ENCODE measurements around the gene ZNF830. TPM values are rescaled to one million over a fixed set of nuclear protein-coding genes. Genes with fewer than 3 reads are reported as not detected.

The ZNF830 gene
- total RNA-seq, 1 experiment from 2014 or later = 11.1 TPM

DNA sequence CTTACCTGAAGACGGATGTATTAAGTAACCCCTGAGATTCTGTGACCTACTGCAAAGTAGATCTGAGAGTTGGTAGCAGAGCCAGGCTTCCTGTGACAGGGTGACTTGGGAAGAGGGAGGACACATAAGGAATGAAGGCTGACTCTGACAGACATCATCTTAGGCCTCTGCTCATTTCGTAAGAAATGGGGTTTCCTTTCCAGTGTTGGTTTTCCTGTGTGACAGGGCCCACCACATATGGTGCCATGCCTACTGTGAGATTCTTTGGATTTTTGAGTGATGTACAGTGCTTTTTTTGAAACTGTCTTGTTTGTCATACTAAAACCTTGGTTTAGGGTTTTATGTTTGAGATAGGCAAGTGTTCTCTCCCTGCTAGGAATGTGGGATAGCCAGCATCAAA, 31.7 kb downstream of the ZNF830 start:
- Histone ChIP-seq H3K9me3 (ENCODE audit: control insufficient read depth in 1 of 2, insufficient read depth in 1 of 2, low read depth in 1 of 2, low read length in 2 of 2) (no peaks in the 10 kb centered on the region), H3K36me3 (ENCODE audit: control insufficient read depth in 1 of 2, insufficient read depth in 2 of 2, low read length in 2 of 2) (peaks cover 37 to 67% of the 10 kb centered on the region in 2 experiments; a peak in 3 of 4 replicates), H3K9me2 (ENCODE audit: insufficient read depth) (no peaks in the 10 kb centered on the region), H3K4me2 (ENCODE audit: low read length) (no peak overlapping the region), H2AFZ (ENCODE audit: low read depth, low read length, poor library complexity, severe bottlenecking) (no peak overlapping the region), H3K4me1 (ENCODE audit: control insufficient read depth in 1 of 2, insufficient read depth in 2 of 2, low read length in 2 of 2) (no peaks in the 10 kb centered on the region), H3K4me3 (replicated peaks in 1 of 2; ENCODE audit: low read depth in 1 of 2, low read length in 2 of 2) (no peak overlapping the region), H4K20me1 (ENCODE audit: insufficient read depth) (no peaks in the 10 kb centered on the region), H3K79me2 (ENCODE audit: insufficient read depth, low read length) (no peaks in the 10 kb centered on the region), H3K27ac (ENCODE audit: low read depth, low read length) (no peak overlapping the region), H3K9ac (ENCODE audit: low read length) (no peak overlapping the region), H3K27me3 (ENCODE audit: insufficient read depth, low read length) (no peaks in the 10 kb centered on the region)
- ChIA-PET CTCF (no interaction called here), POLR2A (no interaction called here), RAD21 (ENCODE audit: low non-redundant PET in 1 of 2, low total read pairs in 2 of 2, uncharacterized antibody in 2 of 2, unreplicated experiment in 2 of 2) (no interaction called here)
- intact Hi-C loops (cut with micrococcal nuclease) = loop anchor here (10.0 kb wide), 1 partner anchor 568 kb away; no protein-coding TSS in a partner anchor
- no TSS peak for BruUV-seq (replicated peaks)
- no peak for ATAC-seq
- no peak for DNase-seq (ENCODE audit: low read depth, low spot score)
- no peak for TF ChIP-seq SIN3A (IDR thresholded peaks at IDR 0.05; ENCODE audit: low read depth)
- TF ChIP-seq, protein P1, sequence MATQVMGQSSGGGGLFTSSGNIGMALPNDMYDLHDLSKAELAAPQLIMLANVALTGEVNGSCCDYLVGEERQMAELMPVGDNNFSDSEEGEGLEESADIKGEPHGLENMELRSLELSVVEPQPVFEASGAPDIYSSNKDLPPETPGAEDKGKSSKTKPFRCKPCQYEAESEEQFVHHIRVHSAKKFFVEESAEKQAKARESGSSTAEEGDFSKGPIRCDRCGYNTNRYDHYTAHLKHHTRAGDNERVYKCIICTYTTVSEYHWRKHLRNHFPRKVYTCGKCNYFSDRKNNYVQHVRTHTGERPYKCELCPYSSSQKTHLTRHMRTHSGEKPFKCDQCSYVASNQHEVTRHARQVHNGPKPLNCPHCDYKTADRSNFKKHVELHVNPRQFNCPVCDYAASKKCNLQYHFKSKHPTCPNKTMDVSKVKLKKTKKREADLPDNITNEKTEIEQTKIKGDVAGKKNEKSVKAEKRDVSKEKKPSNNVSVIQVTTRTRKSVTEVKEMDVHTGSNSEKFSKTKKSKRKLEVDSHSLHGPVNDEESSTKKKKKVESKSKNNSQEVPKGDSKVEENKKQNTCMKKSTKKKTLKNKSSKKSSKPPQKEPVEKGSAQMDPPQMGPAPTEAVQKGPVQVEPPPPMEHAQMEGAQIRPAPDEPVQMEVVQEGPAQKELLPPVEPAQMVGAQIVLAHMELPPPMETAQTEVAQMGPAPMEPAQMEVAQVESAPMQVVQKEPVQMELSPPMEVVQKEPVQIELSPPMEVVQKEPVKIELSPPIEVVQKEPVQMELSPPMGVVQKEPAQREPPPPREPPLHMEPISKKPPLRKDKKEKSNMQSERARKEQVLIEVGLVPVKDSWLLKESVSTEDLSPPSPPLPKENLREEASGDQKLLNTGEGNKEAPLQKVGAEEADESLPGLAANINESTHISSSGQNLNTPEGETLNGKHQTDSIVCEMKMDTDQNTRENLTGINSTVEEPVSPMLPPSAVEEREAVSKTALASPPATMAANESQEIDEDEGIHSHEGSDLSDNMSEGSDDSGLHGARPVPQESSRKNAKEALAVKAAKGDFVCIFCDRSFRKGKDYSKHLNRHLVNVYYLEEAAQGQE (IDR thresholded peaks at IDR 0.05; ENCODE audit: low read depth) = no peak
- TF ChIP-seq ZFX (IDR thresholded peaks at IDR 0.05) = no peak
- TF ChIP-seq ZBTB33 (IDR thresholded peaks at IDR 0.05; ENCODE audit: extremely low read depth, insufficient replicate concordance, low read length) = no peak
- no peak for TF ChIP-seq FOSL1 (IDR thresholded peaks at IDR 0.05; ENCODE audit: low read depth)
- no peak for TF ChIP-seq RAD21 (IDR thresholded peaks at IDR 0.05; ENCODE audit: low read depth)
- TF ChIP-seq TCF7L2 (IDR thresholded peaks at IDR 0.05; ENCODE audit: borderline replicate concordance, extremely low read depth, insufficient read depth, insufficient read length) = no peak
- TF ChIP-seq EZH2phosphoT487 (IDR thresholded peaks at IDR 0.05; ENCODE audit: borderline replicate concordance) = no peak
- TF ChIP-seq ATF3 (IDR thresholded peaks at IDR 0.05) = no peak
- TF ChIP-seq YY1 (IDR thresholded peaks at IDR 0.05; ENCODE audit: extremely low read depth, insufficient replicate concordance, low read depth, low read length) = no peak
- no peak for TF ChIP-seq ELF1 (IDR thresholded peaks at IDR 0.05; ENCODE audit: borderline replicate concordance, low read depth)
- TF ChIP-seq, protein P2, sequence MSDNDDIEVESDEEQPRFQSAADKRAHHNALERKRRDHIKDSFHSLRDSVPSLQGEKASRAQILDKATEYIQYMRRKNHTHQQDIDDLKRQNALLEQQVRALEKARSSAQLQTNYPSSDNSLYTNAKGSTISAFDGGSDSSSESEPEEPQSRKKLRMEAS (IDR thresholded peaks at IDR 0.05) = no peak
- no peak for TF ChIP-seq SP1 (IDR thresholded peaks at IDR 0.05; ENCODE audit: low read depth)
- no peak for TF ChIP-seq EZH2 (IDR thresholded peaks at IDR 0.05)
- TF ChIP-seq POLR2A (IDR thresholded peaks at IDR 0.05; ENCODE audit: borderline replicate concordance, extremely low read depth, insufficient read depth, insufficient read length) = no peak
- no peak for TF ChIP-seq SRF (IDR thresholded peaks at IDR 0.05; ENCODE audit: low read depth)
- TF ChIP-seq CTCF (IDR thresholded peaks at IDR 0.05 in 2 of 3, conservative IDR thresholded peaks at IDR 0.05 in 1 of 3; ENCODE audit: borderline replicate concordance in 1 of 3, insufficient read depth in 1 of 3, low read depth in 2 of 3, low read length in 2 of 3) = no peak
- TF ChIP-seq JUND (IDR thresholded peaks at IDR 0.05) = no peak
- no peak for TF ChIP-seq EGR1 (IDR thresholded peaks at IDR 0.05; ENCODE audit: low read depth)
